OCI-M2 (cell line): ENCODE data around the gene TMEM178B.

Experiments used
- DNase-seq: peaks from one replicate; lab custom pipeline; 2025; ENCODE audit not compliant: unreplicated experiment; lab: John Stamatoyannopoulos, UW

TMEM178B gene

GRCh38 chr7:141460781-141461715 lies 387.2 kb downstream of the TMEM178B start:
- no peak for DNase-seq

GRCh38 chr7:141461924-141462323 lies 388.1 kb downstream of the TMEM178B start:
- DNase-seq, result no peak

- DNase-seq, result no peak
These were observed 389.1 kb downstream of the TMEM178B start for GRCh38 chr7:141462958-141463357.

GRCh38 chr7:141463986-141464385 lies 390.1 kb downstream of the TMEM178B start:
- no peak for DNase-seq

- no peak for DNase-seq
These were observed 390.7 kb downstream of the TMEM178B start for GRCh38 chr7:141464551-141464950.

- DNase-seq, result no peak
These were observed 392.5 kb downstream of the TMEM178B start for GRCh38 chr7:141466151-141466904.

GRCh38 chr7:141468341-141468740 lies 394.5 kb downstream of the TMEM178B start:
- DNase-seq, result no peak

- DNase-seq, result no peak
These were observed 401.8 kb downstream of the TMEM178B start for GRCh38 chr7:141475679-141476078.

GRCh38 chr7:141477865-141478264 lies 404.0 kb downstream of the TMEM178B start:
- DNase-seq, result no peak

- DNase-seq, result no peak
These were observed 405.0 kb downstream of the TMEM178B start for GRCh38 chr7:141478845-141479244.

GRCh38 chr7:141480953-141481352 lies 407.1 kb downstream of the TMEM178B start:
- no peak for DNase-seq

- no peak for DNase-seq
These were observed 408.1 kb downstream of the TMEM178B start for GRCh38 chr7:141481971-141482370.

- no peak for DNase-seq
These were observed 409.2 kb downstream of the TMEM178B start for GRCh38 chr7:141483044-141483443.

GRCh38 chr7:141484907-141485306 lies 411.0 kb downstream of the TMEM178B start:
- no peak for DNase-seq

- no peak for DNase-seq
These were observed 413.1 kb downstream of the TMEM178B start for GRCh38 chr7:141486959-141487358.

- DNase-seq, result no peak
These were observed 416.6 kb downstream of the TMEM178B start for GRCh38 chr7:141490474-141490873.

- DNase-seq, result no peak
These were observed 421.2 kb downstream of the TMEM178B start for GRCh38 chr7:141495057-141495456.

- no peak for DNase-seq
These were observed 423.5 kb downstream of the TMEM178B start for GRCh38 chr7:141497391-141497790.

- DNase-seq, result no peak
These were observed 426.7 kb downstream of the TMEM178B start for GRCh38 chr7:141500608-141501007.

- no peak for DNase-seq
These were observed 427.6 kb downstream of the TMEM178B start for GRCh38 chr7:141501451-141501850.

GRCh38 chr7:141511316-141511675 lies 437.4 kb downstream of the TMEM178B start:
- DNase-seq, result no peak
